HK-2 (cell line): ENCODE results near the gene EPS8L1.
A peak's percentile ranks its signal among the peaks of the same experiment; 100 is the strongest.
"Not testable (repeated sequence)": the region's sequence is repeated elsewhere in the genome, so short reads cannot be mapped to it uniquely, and the experiment has no call there.

Experiments
- DNase-seq: peaks from one replicate; pipeline ENCODE4 v3.0.0-alpha.2; 2018; ENCODE audit not compliant: unreplicated experiment

EPS8L1 gene

DNA sequence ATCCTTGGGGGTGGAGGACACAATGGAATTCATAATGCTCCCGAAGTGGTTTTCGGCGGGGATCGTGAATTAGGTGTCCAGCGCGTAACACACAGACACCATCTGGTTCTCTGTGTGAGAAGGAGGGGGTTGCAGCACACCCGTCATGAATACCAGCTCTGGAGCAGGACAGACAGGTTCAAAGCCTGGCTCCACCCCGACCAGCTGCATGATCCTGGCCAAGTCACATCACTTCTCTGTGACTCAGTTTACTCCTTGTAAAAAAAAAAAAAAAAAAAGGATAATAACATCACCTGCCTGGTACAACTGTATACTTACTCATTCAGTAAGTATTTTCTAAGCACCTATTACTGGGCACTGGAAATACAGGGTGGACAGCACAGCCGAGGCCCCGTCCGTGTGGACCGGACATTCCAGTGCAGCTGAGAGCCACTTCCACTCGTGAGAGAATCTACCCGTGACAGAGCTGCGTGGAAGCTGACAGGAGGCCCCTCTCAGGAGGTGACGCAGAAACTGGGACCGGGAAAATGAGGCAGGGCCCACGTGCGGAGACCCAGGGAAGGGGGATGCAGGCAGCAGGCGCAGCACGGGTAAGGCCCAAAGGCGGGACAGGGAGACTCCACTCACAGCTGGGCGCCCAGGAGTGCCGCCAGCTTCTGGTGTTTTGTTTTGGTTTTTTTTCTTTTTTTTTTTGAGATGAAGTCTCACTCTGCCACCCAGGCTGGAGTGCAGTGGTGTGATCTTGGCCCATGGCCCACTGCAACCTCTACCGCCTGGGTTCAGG is 24.7 kb upstream of the EPS8L1 start:
- no peak for DNase-seq

DNA sequence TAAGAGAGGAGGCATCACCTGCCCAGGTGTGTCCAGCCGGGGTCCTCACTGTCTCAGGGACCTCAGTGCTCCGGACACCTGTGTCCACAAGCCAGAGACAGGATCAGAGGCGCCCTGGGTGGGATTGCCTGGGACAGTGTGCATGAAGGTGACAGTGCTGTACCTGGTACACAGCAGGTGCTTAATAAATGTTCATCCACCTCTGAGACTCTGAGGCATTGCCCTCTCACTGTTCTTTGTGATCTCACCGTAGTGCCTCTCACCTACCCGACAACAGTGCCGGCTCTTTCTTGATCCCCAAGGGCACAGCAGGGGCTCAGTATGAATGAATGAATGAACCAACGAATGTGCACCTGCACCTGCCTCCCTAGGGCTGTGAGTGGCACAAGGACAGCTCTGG is 21.9 kb upstream of the EPS8L1 start:
- DNase-seq = no peak

DNA sequence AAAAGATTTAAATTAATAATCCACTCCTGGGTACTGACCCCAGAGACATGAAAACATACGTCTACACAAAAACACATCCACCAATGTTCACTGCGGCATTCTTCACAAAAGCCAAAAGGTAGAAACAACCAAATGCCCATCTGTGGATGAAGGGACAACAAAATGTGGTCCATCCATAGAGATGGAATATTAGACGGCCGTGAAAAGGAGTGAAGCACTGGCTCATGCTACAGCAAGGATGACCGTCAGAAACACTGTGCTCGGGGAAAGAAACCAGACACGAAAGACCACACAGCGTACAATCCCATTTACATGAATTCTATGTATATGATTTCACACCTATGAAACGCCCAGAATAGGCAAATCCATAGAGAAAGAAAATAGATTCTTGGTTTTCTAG is 18.8 kb upstream of the EPS8L1 start:
- no peak for DNase-seq

DNA sequence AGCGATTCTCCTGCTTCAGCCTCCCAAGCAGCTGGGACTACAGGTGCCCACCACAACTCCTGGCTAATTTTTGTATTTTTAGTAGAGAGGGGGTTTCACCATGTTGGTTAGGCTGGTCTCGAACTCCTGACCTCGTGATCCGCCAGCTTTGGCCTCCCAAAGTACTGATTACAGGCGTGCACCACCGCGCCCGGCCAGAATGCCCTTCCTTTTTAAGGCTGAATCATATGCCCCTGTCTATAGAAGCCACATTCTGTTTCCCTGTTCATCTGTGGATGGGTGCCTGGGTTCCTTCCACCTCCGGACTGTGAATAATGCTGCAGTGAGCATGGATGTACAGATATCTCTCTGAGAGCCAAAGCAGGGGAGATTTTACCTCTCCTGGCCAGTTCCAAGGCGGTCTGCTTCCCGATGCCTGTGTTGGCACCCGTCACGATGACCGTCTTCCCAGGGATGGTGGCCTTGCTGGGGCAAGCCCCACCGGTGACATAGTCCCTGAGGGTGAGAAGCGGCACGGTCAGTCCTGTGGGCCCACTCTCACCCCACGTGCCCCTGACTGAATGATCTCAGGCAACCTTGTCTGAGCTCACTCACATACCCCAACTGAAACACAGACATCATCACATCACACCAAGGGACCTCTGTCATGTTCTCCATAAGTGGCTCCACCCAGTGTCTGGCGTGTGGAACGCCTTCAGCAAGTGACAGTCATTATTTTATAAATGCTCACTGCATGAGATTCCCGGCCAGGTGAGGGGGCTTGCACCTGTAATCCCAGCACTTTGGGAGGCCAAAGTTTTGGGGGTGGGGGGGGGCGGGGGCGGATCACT is 16.7 kb upstream of the EPS8L1 start:
- no peak for DNase-seq

DNA sequence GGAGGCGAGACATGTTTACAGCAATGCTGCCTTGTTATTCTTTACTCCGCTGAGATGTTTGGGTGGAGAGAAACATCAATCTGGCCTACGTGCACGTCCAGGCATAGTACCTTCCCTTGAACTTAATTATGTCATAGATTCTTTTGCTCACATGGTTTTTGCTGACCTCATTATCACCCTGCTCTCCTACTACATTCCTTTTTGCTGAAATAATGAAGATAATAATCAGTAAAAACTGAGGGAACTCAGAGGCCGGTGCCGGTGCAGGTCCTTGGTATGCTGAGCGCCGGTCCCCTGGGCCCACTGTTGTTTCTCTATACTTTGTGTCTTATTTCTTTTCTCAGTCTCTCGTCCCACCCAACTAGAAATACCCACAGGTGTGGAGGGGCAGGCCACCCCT is 15.4 kb upstream of the EPS8L1 start:
- not testable (repeated sequence) for DNase-seq

DNA sequence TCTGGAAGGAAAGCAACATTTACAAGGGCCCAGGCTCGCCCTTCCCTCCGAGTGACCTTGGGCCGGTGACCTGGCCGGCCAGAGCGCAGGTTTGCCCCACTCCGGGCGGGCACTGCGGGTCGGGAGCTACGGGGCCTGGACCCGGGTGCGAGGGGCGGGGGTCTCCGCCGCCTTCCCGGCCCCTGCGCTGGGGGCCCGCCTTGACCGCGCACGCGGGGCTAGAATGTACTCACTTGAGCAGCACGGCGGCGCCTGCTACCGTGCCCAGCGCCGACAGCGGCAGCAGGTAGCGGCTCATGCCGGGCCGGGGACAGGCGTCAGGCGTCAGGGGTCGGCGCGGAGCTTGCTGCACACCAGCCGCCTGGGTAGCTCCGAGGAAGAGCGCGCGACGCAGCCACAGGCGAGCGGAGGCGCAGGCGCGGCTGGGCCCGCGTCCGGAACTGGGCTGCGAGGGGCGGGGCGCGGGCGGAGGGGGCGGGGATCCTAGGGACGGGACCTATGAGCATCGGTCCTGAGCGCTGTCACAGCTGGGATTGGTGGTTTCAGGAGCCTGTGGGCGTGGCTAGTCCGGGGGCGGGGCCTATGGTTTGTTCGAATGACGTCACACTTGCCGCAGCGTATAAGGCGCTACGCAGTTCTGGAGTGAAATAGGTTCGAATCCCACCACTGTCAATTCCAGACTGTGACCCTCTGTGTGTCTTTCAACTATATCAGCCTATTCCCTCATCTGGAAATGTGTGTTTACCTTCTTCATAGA is 12.8 kb upstream of the EPS8L1 start, which contains the start of gene RDH13:
RDH13 (minus strand) TSS at position 414 of the 757 bp plus-strand sequence; CDS start at position 298, 116 bp downstream.
- peak; percentile 100 for DNase-seq

DNA sequence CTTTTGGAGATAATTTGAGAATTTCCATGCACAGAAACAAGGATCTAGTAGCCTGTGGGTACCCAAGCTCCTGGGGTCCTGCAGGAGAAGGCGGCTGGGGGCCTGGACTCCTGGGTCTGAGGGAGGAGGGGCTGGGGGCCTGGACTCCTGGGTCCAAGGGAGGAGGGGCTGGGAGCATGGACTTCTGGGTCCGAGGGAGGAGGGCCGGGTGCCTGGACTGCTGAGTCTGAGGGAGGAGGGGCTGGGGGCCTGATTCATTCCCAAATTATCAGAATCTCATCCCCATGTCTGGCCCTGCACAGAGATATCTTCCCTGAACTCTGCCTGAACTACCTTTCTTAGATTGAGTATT is 12.2 kb upstream of the EPS8L1 start:
- DNase-seq = no peak

DNA sequence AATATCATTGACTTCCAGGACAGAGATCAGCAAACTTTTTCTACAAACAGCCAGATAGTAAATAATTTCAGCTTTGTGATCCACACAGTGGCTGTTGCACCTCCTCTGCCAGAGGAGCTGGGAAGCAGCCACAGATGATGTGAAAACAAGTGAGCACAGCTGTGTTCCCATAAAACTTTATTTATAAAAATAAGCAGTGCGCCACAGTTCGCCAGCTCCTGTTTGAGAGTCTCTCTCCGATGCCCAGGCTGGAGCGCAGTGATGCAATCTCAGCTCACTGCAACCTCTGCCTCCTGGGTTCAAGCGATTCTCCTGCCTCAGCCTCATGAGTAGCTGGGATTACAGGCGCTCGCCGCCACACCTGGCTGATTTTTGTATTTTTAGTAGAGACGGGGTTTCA is 10.2 kb upstream of the EPS8L1 start:
- not testable (repeated sequence) for DNase-seq

DNA sequence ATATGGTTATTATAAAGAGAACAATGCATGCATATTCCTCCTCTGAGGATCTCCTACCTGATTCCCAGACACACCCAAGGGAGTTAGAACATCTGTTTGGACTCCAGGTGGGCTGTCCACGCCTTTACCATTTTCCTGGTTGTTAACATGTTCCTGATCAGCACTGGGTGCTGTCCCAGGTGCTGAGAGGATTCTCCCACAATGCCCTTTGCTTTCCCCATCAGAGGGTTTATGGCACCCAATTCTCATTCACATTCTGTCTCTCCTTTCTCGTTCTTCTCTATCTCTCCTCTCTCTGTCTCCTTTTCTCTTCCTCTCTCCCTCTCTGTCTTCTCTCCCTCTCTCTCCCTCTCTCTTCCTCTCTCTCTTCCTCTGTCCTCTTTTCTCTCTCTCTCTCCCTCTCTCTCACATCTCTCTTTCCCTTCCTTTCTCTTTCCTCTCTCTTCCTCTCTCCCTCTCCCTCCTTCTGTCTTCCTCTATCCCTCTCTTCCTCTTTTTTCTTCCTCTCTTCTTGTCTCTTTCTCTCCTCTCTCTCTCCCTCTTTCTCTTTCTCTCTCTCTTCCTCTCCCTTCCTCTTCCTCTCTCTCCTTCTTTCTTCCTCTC is 9.5 kb upstream of the EPS8L1 start:
- DNase-seq = no peak

DNA sequence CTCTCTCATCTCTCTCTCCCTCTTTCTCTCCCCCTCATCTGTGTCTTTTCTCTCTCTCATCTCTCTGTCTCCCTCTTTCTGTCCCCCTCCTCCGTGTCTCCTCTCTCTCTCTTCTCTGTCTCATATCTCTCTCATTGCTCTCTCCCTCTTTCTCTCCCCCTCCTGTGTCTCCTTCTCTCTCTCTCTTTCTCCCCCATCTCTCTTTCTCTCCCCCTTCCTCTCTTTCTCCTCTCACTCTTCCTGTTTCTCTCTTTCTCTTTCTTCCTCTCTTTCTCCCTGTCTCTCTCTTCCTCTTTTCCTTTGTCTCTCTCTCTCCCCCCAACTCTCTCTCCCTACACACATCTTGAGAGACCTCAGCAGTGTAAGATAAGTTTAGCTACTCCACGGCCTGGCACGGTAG is 7.8 kb upstream of the EPS8L1 start:
- no peak for DNase-seq

DNA sequence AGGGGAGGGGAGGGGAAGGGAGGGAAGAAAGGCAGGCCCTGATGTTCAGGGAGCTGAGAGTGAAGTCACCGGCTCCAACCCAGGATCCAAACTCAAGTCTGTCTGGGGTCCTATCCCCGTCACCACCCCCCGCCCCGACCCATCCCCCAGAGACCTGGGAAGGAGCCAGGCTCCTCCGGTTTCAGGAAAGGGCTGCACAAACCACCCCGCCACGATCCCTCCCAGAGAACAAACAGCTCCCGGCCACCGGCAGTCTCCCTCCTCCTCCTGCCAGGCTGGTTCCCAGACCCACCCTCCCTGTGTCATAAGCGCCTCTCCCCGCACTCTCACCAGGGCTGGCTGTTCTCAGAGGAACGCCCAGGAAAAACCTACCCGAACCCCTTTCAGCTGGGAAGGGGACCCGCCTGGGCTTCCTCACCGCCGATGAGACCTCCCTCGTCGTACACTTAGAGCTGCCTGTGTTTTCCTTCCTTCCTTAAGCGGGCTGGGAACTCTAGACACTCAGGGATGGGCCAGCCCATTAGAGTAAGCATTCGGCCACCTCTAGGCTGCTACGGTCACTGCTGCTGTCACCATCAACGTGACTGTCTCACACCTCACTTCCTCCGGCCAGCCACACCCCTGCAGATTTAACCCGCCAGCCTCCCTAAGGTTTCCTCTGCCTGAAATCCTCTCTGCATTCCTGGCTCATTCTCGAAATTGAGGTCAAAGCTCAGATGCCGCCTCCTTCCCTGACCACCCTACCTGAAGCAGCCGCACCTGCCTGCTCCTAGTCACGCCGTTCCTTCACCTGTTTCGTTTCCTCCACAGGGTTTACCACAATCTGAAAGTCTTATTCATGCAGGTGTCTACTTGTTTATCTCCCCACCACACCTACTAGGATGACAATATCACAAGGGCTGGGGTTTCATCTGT is 6.5 kb upstream of the EPS8L1 start:
- peak; percentile 58 for DNase-seq

DNA sequence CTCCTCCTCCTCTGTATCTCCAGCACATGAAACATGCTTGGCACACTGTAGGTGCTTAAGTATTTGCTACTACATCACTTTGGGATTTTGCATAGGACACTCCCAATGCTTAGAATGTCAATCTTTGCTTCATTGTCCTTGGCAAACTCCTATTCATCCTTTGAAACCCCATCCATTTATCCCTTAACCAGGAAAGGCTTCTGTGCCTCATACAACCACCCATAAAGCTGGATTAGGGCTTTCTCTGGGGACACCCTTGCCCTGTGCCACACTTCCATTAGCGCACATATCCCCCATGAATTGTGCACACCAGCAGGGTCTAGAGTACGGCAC is 5.8 kb upstream of the EPS8L1 start:
- no peak for DNase-seq

DNA sequence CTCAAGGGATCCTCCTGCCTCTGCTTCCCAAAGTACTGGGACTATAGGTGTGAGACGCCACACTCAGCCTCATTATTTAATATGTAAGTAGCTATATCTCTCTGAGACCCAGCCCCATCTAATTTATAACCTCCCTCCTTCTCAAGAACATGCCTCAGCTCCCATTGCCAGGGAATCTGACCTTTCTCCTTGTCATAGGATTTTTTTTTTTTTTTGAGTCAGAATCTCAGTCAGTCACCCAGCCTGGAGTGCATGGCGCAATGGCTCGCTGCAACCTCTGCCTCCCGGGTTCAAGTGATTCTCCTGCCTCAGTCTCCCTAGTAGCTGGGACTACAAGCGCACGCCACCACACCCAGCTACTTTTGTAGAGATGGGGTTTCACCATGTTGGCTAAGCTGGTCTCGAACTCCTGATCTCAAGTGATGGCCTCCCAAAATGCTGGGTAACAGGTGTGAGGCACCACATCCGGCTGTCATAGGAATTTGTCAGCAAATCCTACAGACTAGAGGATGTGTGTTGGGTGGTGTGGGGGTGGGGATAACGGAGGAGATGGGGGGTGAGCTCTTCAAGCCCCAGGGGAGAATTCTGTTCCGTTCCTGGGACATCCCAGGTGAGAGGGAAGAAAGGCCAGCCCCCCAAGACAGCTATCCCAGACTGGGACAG is 5.1 kb upstream of the EPS8L1 start:
- DNase-seq = no peak

DNA sequence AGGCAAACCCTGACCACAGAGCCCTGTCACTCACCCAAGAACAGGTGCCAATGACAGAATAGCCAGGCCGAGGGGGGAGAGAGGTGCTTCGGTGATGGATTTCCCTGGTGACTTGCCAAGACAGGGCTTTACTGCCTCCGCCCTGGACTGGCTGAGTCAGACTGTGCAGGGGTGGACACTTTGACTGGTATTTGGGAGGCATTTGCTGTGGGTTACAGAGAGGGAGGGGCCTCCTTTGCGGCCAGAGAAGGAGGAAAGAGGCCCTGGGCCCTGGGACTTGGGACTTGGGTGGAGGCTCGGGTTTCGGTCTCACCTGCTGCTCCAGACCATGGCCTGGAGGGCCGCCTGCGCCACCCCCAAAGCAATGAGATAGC is 4.6 kb upstream of the EPS8L1 start:
- DNase-seq = peak; percentile 89

DNA sequence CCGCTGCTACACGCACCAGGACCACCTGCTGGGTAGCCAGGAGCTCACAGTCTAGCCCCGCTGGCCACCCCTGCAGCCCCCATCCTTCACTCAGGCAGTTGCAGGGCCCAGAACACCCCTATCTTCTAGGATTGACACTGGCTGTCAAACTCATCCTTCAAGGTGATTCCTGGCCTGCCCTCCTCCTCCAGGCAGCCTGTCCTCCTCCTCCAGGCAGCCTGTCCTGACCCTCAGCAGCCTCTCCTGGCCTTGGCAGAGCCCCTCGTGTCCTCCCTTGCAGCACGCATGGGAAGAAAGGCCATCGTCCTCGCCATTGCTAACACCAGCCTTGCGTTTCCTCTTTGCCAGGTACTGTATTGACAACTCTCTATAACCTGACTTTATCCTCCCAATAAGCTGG is 3.8 kb upstream of the EPS8L1 start:
- DNase-seq = no peak

DNA sequence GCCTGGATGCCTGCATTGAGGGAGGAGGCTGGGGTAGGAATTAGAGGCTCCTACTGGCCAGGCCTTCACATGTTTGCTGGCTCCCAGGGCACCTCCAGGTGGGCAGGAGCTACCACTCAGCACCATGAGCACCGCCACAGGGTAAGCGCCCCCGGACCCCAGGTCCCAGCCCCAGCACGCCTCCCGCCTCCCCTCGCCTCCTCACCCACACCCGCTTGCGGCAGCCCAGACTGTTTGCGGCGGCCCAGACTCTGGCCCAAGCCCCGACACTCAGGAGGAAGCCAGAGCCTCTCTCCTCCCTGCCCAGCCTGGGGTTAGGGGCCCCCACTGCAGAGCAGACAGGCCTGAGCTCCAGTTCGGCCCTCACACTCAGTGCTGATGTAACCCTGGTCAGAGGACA is 652 bp downstream of the EPS8L1 start:
- DNase-seq = no peak

DNA sequence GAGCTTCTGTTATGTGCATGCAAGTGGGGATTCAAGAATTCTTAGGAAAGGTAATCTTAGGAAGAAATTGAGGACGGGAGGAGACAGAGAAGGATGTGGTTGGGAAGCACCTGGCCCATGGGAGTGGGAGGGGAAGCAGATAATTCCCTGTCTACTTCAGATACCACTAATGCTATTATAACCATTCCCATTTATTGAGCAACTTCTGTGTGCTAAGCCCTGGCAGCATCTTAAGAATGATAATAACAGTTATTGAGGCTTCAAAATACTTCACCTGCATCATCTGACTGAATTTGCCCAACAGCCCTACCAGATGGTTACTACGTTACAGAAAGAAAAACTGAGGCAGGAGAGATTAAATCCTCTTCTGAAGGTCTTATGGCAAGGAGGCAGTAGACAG is 1.4 kb downstream of the EPS8L1 start:
- no peak for DNase-seq

DNA sequence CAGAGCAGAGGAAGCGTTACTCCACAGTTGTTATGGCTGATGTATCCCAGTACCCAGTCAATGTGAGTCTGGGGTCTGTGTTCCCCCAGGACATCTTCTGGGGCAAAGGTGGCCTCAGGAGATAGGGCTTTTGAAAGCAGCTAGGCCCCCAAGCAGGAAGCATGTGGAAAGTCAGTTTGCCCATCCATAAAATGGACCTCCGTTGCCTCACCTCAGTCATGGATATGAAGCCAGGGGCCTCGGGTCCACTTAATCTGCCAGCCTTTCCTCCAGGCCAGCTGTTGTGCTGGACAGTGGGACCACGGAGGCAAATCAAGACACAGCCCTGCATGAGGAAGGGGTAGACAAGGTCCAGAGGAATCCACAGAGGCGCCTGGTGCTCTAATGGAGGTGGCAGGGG is 3.3 kb downstream of the EPS8L1 start:
- DNase-seq = no peak

DNA sequence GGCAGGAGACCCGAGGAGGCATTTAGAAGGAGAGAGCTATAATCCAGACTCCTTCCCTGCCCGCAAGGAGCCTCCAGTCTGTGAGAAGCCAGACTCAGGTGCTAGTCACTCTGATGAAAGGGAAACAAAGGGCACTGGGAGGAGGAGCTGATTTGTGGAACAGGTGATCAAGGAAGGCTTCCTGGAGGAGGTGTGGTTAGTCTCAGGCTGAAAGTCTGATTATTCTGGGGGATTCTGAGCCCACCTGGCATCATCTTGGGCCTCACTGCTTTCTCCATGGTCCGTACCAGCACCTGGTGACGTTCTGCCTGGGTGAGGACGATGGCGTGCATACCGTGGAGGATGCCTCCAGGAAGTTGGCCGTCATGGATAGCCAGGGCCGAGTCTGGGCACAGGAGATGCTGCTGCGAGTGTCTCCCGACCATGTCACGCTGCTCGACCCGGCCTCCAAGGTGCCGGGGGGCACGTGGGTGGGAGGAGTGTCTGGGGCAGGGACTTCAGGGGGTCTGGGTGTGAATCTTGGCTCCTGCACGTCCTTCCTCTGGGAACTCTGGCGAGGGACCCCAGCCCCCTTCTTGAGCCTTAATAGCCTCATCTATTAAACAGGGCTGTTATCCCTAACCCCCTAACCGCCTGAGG is 3.9 kb downstream of the EPS8L1 start:
- no peak for DNase-seq
